K562 (cell line): ENCODE results near the gene SEMA3A. TPM values are rescaled to one million over a fixed set of nuclear protein-coding genes. Genes with fewer than 3 reads are reported as not detected.

Source experiments
- ATAC-seq: fragments of 200-7000 bp; cut with Tn5 transposase; 3 replicates; pipeline ENCODE4 v1.9.1; 2020; ENCODE audit warnings: moderate library complexity
- BruUV-seq: library from RNA; stranded (reverse); fragments of 400-500 nt; replicated peaks from 2 replicates; lab custom pipeline; 2021; lab: Mats Ljungman, UMichigan
- CTCF ChIA-PET: fragments of 300-600 bp; formaldehyde crosslinking; extraction: SDS; loops from one replicate; lab custom pipeline; 2021; ENCODE audit warnings: low intra/inter-chr PET ratio; lab: Yijun Ruan, JAX
- POLR2A ChIA-PET: fragments of 300-600, 350-650 bp; sonication (Branson Sonifier 250); formaldehyde crosslinking; extraction: SDS; loops from one replicate; lab custom pipeline; 2021; ENCODE audit warnings: antibody characterized with exemption, inconsistent platforms; lab: Yijun Ruan, JAX
- DNase-seq, 4 experiments: peaks; one replicate each; pipeline versions ENCODE4 v3.0.0 to v3.0.0-alpha.2; 2011 to 2018; ENCODE audit warnings: low spot score in 3 of 4, mixed read lengths in 3 of 4; ENCODE audit errors: extremely low read depth in 1 of 4
- FAIRE-seq: peaks from 2 replicates; lab custom pipeline; 2011; peaks lifted over from hg19 to GRCh38; lab: Jason Lieb, UNC
- H2AFZ ChIP-seq: 2 replicates; pipeline ENCODE4 v1.6.0; 2011; ENCODE audit warnings: low read depth, low read length, control low read depth, inconsistent platforms
- H3K27ac ChIP-seq: fragments of 200-600 bp; 3 replicates; pipeline ENCODE4 v1.8.0; 2011; ENCODE audit warnings: low read depth, mild to moderate bottlenecking, control low read depth, inconsistent platforms, low read length, moderate library complexity, mixed read lengths; ENCODE audit errors: extremely low read depth
- H3K27me3 ChIP-seq, 2 experiments: fragments of 300-600 bp in 1 of 2; 2 replicates in 1 of 2; 3 replicates in 1 of 2; pipeline versions ENCODE4 v1.6.0 to v1.8.0; 2011; ENCODE audit warnings: inconsistent platforms in 2 of 2, low read length in 2 of 2, mild to moderate bottlenecking in 1 of 2, mixed read lengths in 1 of 2, moderate library complexity in 1 of 2; ENCODE audit not compliant: control insufficient read depth in 2 of 2, insufficient read depth in 2 of 2
- H3K36me3 ChIP-seq: fragments of 300-600 bp; 3 replicates; pipeline ENCODE4 v1.8.0; 2011; ENCODE audit warnings: mild to moderate bottlenecking, low read length, inconsistent platforms; ENCODE audit not compliant: control insufficient read depth, insufficient read depth
- H3K4me1 ChIP-seq, 2 experiments: fragments of 200-600 bp in 1 of 2; replicated peaks in 1 of 2; 2 replicates in 1 of 2; 3 replicates in 1 of 2; pipeline versions ENCODE4 v1.5.1 to v1.8.0; 2011; ENCODE audit warnings: inconsistent platforms in 2 of 2, low read length in 2 of 2, mild to moderate bottlenecking in 1 of 2, mixed read lengths in 1 of 2, moderate library complexity in 1 of 2; ENCODE audit not compliant: control insufficient read depth in 2 of 2, insufficient read depth in 2 of 2
- H3K4me2 ChIP-seq: 2 replicates; pipeline ENCODE4 v1.6.1; 2011; ENCODE audit warnings: low read length, control low read depth, inconsistent platforms, mixed read lengths; ENCODE audit not compliant: insufficient read depth
- H3K4me3 ChIP-seq: fragments of 200-600 bp; sonication (generic), shearing (Covaris generic); 2 replicates; pipeline ENCODE4 v1.5.1; 2016; ENCODE audit warnings: control low read depth, inconsistent platforms
- H3K79me2 ChIP-seq: fragments of 200-600 bp; 3 replicates; pipeline ENCODE4 v1.8.0; 2011; ENCODE audit warnings: low read length, inconsistent platforms; ENCODE audit not compliant: control insufficient read depth, insufficient read depth
- H3K9ac ChIP-seq, 2 experiments: 2 replicates each; pipeline versions ENCODE4 v1.6.0 to v1.6.1; 2011; ENCODE audit warnings: low read depth in 2 of 2, low read length in 2 of 2, control low read depth in 1 of 2, inconsistent platforms in 1 of 2, mild to moderate bottlenecking in 1 of 2, mixed read lengths in 1 of 2; ENCODE audit not compliant: insufficient read depth in 1 of 2
- H3K9me1 ChIP-seq: one replicate; pipeline ENCODE4 v1.6.0; 2011; ENCODE audit warnings: inconsistent platforms, mild to moderate bottlenecking, low read length, moderate library complexity; ENCODE audit not compliant: control insufficient read depth, insufficient read depth
- H3K9me3 ChIP-seq: replicated peaks from 2 replicates; pipeline ENCODE4 v1.5.1; 2011; ENCODE audit warnings: low read depth, low read length, inconsistent platforms; ENCODE audit not compliant: control insufficient read depth, insufficient read depth
- H4K20me1 ChIP-seq: replicated peaks from 2 replicates; pipeline ENCODE4 v1.6.1; 2011; ENCODE audit warnings: low read length, inconsistent platforms, mixed read lengths; ENCODE audit not compliant: control insufficient read depth, insufficient read depth
- ARHGAP35 ChIP-seq: fragments of 450-650 bp; IDR thresholded peaks from 2 replicates; pipeline ENCODE4 v1.6.1; 2018; ENCODE audit not compliant: partially characterized antibody
- HMGN3 ChIP-seq: IDR thresholded peaks from 2 replicates; pipeline ENCODE4 v1.6.1; 2011; ENCODE audit warnings: borderline replicate concordance, low read depth, mild to moderate bottlenecking, mixed read lengths, low read length; ENCODE audit not compliant: insufficient read length; ENCODE audit errors: extremely low read depth
- JUN ChIP-seq, 2 experiments: sonication (generic) in 1 of 2; formaldehyde crosslinking in 1 of 2; IDR thresholded peaks; 2 replicates each; pipeline versions ENCODE4 v1.6.1 to v1.8.0; 2012 to 2022; ENCODE audit warnings: borderline replicate concordance in 2 of 2, mild to moderate bottlenecking in 2 of 2, improper control_type of control experiment in 1 of 2, low read depth in 1 of 2, low read length in 1 of 2, missing genetic modification reagents in 1 of 2
- KDM1A ChIP-seq, 2 experiments: fragments of 450-650 bp; IDR thresholded peaks; 2 replicates each; pipeline ENCODE4 v1.6.1; 2016; ENCODE audit warnings: mild to moderate bottlenecking in 2 of 2
- MEIS2 ChIP-seq: fragments of 450-650 bp; IDR thresholded peaks from 2 replicates; pipeline ENCODE4 v1.6.1; 2014; ENCODE audit warnings: mild to moderate bottlenecking; ENCODE audit not compliant: partially characterized antibody
- NFE2 ChIP-seq: IDR thresholded peaks from 2 replicates; pipeline ENCODE4 v1.6.1; 2014; ENCODE audit warnings: antibody characterized with exemption, low read depth
- NUFIP1 ChIP-seq: fragments of 450-650 bp; IDR thresholded peaks from 2 replicates; pipeline ENCODE4 v1.6.1; 2018; ENCODE audit not compliant: partially characterized antibody
- POLR2A ChIP-seq: fragments of 450-650 bp; conservative IDR thresholded peaks from 2 replicates; pipeline ENCODE4 v1.6.1; 2016
- POLR2H ChIP-seq: IDR thresholded peaks from 2 replicates; pipeline ENCODE4 v1.6.1; 2016; ENCODE audit warnings: missing genetic modification characterization, low read depth, mild to moderate bottlenecking, control low read depth, missing compliant biosample characterization, moderate library complexity
- RAD51 ChIP-seq: fragments of 450-650 bp; IDR thresholded peaks from 2 replicates; pipeline ENCODE4 v1.7.1; 2016; ENCODE audit warnings: low read depth, mild to moderate bottlenecking, borderline replicate concordance
- RBM25 ChIP-seq: fragments of 200-400 bp; formaldehyde crosslinking; IDR thresholded peaks from 2 replicates; pipeline ENCODE4 v1.6.1; 2018; ENCODE audit warnings: low read length, low read depth, moderate library complexity; ENCODE audit not compliant: severe bottlenecking
- ZC3H11A ChIP-seq: IDR thresholded peaks from 2 replicates; pipeline ENCODE4 v1.6.1; 2012; ENCODE audit warnings: low read depth, low read length, improper control_type of control experiment
- ZNF165 ChIP-seq: fragments of 250-450 bp; sonication (Bioruptor Pico); IDR thresholded peaks from 2 replicates; pipeline ENCODE4 v1.4.0; 2020; ENCODE audit warnings: borderline replicate concordance
- ZSCAN29 ChIP-seq: fragments of 450-650 bp; IDR thresholded peaks from 2 replicates; pipeline ENCODE4 v1.6.1; 2017
- WGBS: fragments of 100-300 bp; shearing (Covaris generic); methylation state at CpG from one replicate; pipeline ENCODE4 v1.1.6; 2016; ENCODE audit warnings: low coverage, mixed read lengths; ENCODE audit not compliant: insufficient coverage; ENCODE audit errors: missing lambda C conversion rate; 5-methylcytosine and 5-hydroxymethylcytosine counted together
- in situ Hi-C: fragments of 300-500 bp; cut with MboI; formaldehyde crosslinking; loops from 4 replicates; pipeline ENCODE4 v1.15.0; 2018; ENCODE audit warnings: inconsistent platforms, mixed read lengths
- intact Hi-C: fragments of 100-400 bp; cut with micrococcal nuclease; formaldehyde crosslinking; loops from 2 replicates; pipeline ENCODE4 v1.14.2; 2022
- polyA plus RNA-seq, 8 experiments: library from polyadenylated mRNA; depleted of rRNA in 4 of 8; stranded (reverse) in 5 of 8; unstranded in 3 of 8; fragments of >200 nt; fragmentation: Nextera tagmentation in 2 of 8; fragmentation: Illumina TruSeq in 1 of 8; extraction: Ambion mirVana in 2 of 8; extraction: Trizol in 1 of 8; gene quantifications; 2 replicates each; pipeline versions ENCODE4 v1.2.1 to v1.2.3, GENCODE V29; 2011 to 2014; ENCODE audit warnings: inconsistent platforms in 1 of 8, missing spikeins in 1 of 8
- total RNA-seq, 7 experiments: library from RNA; depleted of rRNA in 6 of 7; stranded (reverse); fragments of >200 nt in 6 of 7; fragmentation: Illumina TruSeq in 2 of 7; extraction: Trizol in 2 of 7; gene quantifications; 2 replicates each; pipeline versions ENCODE4 v1.2.1 to v1.2.3, GENCODE V29; 2011 to 2021; ENCODE audit warnings: low replicate concordance in 1 of 7

Gene SEMA3A
- total and polyA plus RNA-seq, 9 of the 15 experiments (the other 6 are each of a cell fraction or from before 2014, with no cell fraction given), result 0.36 to 3.0 (median 1.1) TPM

GRCh38 chr7:84181628-84182027 is 13.0 kb downstream of the SEMA3A start:
- no peak for ATAC-seq
- no TSS peak for BruUV-seq
- Histone ChIP-seq H3K9ac (no peak overlapping the region), H3K4me3 (no peak overlapping the region), H3K4me2 (no peak overlapping the region), H2AFZ (no peak overlapping the region), H3K4me1 (no peaks in the 10 kb centered on the region), H3K9me3 (no peaks in the 10 kb centered on the region), H3K79me2 (no peaks in the 10 kb centered on the region), H4K20me1 (no peaks in the 10 kb centered on the region), H3K27ac (no peak overlapping the region), H3K36me3 (no peaks in the 10 kb centered on the region), H3K27me3 (no peaks in the 10 kb centered on the region), H3K9me1 (no peaks in the 10 kb centered on the region)
- WGBS, result 0% methylated on average over 2 of the region's 2 CpGs
- POLR2A ChIA-PET, result no interaction called here
- TF ChIP-seq ARHGAP35, result no peak
- no peak for TF ChIP-seq JUN (IDR thresholded peaks at IDR 0.05; ENCODE audit: borderline replicate concordance, low read depth, low read length)
- no peak for TF ChIP-seq JUN (CRISPR knock-in tag; IDR thresholded peaks at IDR 0.05; ENCODE audit: borderline replicate concordance)
- no peak for TF ChIP-seq POLR2H
- TF ChIP-seq RAD51, result no peak
- TF ChIP-seq ZSCAN29, result no peak
- TF ChIP-seq RBM25, result no peak
- TF ChIP-seq ZC3H11A, result no peak
- no peak for TF ChIP-seq NUFIP1
- no peak for TF ChIP-seq NFE2
- no peak for TF ChIP-seq HMGN3
- TF ChIP-seq MEIS2, result no peak
- TF ChIP-seq KDM1A (IDR thresholded peaks at IDR 0.05), result no peak
- TF ChIP-seq POLR2A, result no peak
- TF ChIP-seq ZNF165 (CRISPR knock-in tag), result no peak
- no peak for FAIRE-seq
- CTCF ChIA-PET, result no interaction called here
- DNase-seq, result no peak
- intact Hi-C loops (no loop called here), in situ Hi-C loops (no loop called here)
